GM21737 (cell line): ENCODE results near the gene CARNS1.

Experiments
- ATAC-seq: cut with Tn5 transposase; IDR thresholded peaks from one replicate; pipeline ENCODE4 v1.9.1; 2021; ENCODE audit warnings: mild to moderate bottlenecking, moderate library complexity; ENCODE audit not compliant: unreplicated experiment

CARNS1 gene

DNA sequence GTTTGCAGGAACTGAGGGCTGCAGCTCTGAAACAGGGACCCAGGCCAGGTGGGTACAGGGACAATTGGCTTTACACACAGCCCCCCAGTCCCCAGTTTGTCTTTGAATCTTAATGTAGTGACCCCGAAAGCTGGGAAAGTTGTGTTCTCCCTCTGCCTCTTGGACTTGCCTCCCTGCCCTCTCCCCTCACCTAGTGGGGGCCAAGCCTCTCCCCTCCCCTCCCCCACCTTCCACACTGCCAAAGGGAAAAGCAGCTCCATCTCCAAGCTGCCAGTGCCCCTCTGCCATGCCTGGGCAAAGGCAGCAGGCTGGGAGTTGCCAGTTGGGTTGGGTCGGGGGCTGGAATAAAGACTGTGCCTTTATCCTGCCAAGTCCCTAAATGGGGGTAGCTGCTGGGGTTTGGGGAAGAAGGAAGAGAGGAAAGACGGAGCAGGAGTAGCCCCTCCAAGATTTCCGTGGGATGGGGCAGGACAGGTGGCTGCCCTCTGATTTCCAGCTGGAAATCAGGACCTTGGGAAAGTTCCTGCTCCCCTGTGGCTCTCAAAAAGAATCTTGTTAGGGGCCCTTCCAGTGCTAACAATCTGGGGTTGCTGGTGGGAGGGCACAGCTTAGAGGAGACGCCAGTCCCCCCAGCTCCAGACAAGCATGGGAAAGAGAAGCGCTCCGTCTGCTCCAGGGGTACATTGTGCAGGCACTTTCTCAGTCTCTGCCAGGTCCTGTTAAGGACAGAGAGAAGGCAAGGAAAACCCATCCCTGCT, 39.2 kb upstream of the CARNS1 start:
- ATAC-seq: no peak

DNA sequence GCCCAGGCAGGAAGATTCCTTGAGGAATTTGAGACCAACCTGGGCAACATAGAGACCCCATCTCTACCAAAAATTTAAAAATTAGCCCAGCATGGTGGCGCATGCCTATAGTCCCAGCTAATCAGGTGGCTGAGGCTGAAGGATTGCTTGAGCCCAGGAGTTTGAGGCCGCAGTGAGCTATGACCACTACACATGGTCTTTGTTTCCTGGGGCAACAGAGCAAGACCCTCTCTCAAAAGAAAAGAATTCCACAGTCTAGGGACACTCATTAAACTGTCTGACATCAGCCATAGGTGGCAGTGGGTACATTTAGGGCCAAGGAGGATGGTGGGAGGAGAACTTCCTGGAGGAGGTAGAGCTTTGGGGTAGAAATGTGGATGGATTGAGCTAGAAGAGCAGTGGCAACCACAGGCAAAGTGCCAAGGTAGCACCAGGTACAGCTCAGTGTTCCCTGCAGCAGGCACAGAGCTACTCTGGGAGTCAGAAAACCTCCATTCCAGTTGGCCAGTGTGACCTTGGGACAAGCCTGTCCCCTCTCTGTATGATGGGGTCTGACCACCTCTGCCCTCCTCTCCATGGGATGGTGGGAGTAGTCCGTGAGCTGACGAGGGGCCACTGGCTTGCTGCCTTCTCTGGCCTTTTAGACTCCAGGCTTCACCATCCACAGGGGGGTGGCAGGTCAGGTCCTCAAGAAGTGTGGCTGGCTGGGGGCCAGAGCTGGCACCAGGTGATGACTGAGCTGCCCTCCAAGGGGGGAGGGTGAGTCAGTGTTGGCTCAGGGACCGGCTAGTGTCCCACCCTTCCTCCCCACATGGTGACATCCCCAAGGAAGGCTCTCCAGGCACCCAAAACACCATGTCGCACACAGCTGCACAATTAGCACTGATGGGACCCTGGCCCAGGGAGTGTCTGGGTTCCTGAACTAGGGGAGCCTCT, 38.3 kb upstream of the CARNS1 start:
- no peak for ATAC-seq

DNA sequence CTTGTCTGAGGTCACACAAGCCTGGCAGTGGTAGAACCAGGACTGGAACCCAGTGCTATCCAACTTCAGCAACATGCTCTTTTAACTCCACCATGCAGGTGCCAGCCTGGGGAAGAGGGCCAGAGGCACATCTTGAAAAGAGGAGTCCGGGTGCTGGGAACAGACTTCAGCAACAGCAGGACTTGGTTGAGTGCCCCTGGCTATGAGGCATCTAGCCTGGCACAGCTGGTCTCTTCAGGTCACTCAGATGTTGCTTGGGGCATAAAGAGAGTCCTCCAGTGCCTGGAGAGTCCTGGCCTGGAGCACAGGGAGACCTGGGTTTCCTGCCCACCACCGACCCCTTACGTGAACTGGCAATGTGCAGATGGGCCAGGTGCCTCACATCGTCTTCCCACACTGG, 36.9 kb upstream of the CARNS1 start:
- ATAC-seq: no peak

DNA sequence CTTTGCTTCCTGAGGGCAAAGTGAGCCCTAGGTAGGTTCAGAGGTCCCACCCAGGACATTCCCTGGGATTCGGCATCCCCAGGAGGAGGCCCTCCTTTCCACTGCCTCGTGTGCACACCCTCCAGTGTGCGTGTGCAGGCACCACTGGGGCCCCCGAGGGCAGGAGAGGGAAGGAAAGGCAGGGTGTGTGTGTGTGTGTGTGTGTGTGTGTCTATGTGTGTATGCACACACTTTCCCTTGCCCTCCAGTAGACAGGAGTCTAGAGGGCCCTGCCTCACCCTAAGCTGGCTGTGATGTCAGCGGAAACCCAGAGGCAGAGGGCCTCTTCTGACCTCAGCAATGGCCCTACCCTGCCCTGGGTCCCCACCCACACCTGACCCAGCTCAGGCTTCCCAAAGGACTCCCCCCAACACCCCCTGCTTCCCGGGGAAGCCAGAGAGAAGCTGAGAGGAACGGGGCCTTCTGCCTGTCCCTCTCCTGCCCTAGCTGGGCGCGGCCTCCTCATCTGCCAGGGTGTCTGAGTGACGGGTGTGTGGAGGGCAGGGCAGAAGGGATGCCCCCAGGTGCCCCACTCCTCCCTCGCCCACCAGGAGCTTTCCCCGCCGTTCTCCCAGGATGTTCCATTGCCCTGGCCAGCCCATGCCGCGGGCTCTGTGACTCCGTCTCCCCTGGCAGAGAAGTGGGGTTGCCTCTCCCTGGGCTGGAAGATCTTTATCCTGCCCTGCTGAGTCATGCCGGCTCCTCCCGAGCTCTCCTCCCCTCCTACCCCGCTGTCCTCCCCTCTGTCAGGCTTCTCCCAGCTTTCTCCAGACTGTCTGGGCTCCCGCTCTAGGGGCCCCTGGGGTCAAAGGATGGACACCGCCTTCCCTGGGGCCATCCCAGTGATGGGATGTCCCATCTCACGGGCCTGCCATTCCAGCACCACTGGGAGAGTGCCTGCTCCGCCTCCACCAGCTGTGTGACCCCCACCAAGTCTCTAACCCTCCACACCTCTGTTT, 36.1 kb upstream of the CARNS1 start:
- no peak for ATAC-seq

DNA sequence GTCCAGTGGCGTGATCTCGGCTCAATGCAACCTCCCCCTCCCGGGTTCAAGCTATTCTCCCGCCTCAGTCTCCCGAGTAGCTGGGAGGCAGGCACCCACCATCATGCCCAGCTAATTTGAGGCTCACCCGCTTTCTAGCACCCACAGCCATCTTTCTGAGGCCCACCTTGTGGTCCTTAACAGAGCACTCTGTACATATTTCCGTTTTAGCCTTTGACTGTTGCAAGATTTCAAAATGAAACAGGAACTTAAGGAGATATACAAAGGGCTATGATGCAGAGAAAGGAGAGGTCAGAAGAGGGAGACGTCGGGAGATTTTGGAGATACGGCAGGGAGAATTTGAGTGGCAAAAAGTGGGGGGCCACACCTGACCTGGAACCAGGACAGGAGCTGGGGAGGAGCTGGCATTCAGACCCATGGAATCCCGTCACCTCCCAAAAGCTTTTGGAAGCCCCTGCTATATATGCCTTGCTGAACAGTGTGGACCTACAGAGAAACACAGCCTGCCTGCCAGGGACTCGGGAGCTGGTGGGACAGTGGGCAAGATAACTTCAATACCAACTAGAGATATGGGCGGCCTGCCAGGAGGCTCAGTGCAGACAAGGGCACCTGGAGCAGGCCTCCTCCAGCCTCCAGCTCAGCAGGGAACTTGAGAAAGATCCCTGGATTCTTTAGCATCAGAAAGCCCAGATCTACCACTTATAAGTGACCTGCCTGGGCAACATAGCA, 34.1 kb upstream of the CARNS1 start:
- no peak for ATAC-seq

DNA sequence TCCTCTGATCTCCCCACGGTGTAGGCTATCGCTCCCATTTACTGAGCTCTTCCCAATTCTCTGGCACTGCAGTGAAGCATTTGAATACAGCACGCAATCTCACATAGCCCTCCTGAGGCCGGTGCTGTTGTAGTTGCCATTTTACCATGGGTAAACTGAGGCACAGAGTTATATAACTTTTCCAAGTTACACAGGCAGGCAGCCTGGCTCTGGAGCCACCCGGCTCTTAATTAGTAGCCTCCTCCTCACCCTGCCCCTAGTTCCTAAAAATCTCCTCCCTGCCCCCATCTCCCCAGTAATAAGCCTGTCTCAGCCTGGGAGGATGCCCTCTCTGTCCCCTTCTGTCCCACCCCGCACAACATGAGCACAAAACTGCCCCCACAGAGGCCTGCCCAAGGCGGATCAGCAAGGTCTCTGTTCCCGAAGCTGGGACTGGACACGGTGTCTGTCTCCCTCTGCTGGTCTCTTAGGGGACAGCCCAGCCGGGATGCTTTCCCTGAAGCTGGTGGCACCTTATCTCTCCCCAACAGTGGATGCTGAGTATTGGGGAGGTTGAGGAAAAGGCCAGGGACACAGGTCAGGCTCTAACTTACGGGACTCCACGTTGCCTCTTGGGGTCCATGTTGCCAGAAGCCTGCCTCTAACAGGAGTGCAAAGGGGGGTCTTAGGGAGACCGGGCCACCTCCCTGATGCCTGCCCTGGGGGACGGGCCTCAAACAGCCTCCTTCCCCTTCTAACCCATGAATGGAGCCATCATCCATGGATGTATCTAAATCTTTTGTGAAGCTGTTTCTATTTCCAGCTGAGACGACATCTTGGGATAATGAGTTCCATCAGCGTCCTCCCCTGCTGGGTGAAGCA, 33.0 kb upstream of the CARNS1 start:
- ATAC-seq: peak; percentile 61

DNA sequence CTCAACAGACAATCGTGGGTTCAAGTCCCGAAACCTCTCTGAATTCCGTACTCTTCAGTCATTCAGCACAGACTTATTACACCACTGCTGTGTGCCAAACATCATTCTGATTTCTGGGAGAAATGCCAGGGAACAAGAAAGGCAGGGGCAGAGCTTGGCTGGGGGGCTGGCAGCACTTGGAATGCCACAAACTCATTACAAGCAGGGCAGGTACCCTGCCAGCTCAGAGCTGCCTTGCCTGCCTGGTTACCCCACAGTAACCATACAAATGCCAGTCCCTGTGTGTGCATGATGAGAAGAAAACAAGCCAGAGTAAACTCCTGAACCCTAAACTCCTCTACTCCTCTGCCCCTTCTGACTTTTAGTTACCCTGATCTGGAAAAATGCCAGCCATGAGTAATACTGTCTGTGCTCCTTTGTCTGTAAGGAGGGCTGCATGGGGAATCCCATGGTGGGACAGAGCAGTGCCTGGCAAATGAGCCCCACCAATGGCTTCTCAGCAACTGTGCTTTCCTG, 30.6 kb upstream of the CARNS1 start:
- ATAC-seq: no peak

DNA sequence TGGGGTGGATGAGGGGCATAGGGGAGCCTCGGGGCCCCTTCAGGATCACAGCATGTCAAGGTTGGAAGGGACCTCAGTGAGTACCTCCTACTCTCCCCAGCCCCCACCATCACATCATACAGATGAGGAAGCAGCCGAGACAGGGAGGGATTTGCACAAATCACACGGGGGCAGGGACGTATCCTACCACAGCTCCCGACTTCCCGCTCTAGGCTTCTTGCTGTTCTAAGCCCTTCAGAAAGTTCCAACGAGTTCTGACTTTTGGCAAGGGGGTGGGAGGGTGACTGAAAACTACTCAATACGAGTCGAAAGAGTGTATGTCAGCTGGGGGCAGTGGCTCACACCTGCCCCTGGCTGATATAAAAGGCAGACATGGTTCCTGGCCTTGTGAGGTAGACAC, 28.4 kb upstream of the CARNS1 start:
- no peak for ATAC-seq

DNA sequence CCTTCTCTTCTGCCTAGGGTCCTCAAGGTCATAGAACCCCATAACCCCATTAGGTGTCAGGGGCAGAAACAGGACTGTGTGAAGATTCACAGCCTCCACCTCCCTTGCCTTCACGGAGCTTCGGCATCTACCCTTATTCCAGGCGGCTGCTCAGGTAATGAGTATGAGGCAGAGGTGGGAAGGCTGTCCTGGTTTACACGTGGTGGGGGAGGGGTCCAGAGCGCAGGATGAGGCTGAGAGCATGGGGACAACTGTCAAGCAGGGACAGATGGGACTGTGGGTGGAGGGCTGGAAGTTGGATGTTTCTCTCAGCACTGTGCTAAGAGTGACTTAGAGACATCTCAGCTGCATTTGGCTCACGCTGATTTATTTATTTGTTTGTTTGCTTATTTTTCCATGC, 28.0 kb upstream of the CARNS1 start:
- no peak for ATAC-seq

DNA sequence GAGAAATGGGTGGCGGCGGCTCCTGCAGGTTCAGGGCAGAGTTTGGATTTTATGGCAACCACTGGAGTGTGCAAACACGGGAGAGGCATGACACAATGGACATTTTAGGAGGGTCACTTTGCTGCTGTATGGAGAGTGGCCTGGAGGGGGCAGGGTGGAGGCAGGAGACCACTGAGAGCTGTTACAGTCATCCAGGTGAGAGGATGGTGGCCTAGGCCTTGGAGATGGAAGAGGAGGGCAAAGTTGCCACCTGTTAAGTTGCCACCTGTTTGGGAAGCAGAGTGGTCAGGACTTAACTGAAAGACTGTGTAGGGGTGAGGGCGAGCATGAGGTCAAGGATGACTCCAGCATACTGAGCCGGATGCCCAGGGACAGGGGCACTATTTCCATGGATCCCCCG, 26.0 kb upstream of the CARNS1 start:
- ATAC-seq: no peak

DNA sequence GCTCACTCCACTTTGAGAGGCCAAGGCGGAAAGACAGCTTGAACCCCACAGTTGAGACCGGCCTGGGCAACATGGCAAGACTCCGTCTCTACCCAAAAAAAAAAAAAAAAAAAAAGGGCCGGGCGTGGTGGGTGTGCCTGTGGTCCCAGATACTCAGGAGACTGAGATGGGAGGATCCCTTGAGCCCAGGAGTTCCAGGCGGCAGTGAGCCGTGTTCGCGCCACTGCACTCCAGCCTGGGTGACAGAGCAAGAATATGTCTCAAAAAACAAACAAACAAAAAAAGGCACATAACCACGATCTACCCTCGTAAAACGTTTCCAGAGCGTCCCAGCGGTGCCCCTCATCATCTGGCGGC, 24.6 kb upstream of the CARNS1 start:
- no peak for ATAC-seq

DNA sequence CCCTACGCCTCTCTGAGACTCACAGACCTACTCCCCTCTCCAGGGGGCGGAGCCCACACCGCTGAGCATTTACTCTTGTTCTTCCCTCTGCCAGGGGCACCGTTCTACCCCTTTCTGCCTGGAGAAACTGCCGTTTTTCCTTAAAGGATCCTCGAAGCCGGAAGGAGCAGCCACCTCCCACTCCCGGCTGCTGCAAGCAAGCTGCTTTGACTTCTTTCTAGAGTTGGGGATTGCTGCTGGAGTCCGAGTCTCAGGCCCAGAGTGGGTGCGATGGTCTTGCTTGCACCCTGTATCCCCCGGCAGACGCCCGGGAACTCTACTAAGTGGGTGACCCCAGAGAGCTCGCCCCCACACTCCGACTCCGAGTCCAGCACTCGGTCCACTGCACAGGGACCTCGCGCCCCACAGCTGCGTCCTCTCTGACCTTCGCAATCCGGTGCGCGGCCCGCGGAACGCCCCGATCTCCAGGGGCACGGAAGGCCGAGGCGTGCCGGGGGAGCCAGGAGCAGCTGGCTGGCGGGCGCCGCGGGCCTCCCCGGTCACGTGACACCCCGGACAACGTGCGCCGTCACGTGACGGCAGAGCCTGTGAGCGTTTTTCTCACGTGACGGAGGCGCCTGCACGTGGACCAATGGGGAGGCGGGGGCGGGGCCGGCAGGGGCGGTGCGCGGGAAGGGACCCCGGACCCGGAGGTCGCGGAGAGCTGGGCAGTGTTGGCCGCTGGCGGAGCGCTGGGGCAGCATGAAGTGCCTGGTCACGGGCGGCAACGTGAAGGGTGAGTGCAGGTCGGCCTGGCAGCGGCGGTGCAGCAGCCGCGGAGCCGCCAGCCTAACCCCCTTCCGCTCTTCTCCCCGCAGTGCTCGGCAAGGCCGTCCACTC, 23.9 kb upstream of the CARNS1 start, which contains the start of gene RAD9A:
RAD9A (plus strand) TSS at position 683 of the 879 bp plus-strand sequence; CDS start at position 742, 59 bp downstream.
- ATAC-seq: peak; percentile 55

DNA sequence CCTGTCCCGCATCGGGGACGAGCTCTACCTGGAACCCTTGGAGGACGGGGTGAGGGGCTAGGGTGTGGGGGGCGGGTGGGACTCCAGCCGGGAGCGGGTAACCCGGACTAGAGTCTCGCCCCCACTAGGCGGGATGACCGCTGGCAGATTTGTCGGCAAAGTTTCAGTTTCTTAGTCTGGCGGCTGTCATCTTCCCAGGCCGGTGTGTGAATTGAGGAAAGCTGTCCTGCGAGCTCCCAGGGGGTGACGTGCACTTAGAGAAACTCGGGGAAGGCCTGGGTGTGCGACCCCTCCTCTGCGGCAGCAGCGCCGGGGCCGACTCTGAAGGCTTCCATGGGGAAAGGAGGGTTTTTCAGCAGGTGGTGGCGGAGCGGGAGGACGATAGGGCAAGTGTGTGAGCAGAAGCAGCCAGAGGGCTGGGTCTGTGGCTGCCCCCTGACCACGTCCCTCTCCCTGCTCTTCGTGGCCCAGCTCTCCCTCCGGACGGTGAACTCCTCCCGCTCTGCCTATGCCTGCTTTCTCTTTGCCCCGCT, 23.2 kb upstream of the CARNS1 start:
- ATAC-seq: no peak

DNA sequence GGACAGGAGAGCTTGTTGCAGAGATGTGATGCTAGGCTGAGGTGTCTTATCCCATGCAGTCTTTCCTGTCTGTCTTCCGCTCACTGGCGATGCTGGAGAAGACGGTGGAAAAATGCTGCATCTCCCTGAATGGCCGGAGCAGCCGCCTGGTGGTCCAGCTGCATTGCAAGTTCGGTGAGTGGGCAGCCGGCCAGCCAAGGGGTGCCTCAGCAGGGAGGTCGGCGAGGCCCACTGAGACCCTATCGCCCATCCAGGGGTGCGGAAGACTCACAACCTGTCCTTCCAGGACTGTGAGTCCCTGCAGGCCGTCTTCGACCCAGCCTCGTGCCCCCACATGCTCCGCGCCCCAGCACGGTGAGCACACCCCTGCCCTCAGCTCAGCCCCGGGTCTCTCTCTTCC, 22.0 kb upstream of the CARNS1 start:
- ATAC-seq: no peak

DNA sequence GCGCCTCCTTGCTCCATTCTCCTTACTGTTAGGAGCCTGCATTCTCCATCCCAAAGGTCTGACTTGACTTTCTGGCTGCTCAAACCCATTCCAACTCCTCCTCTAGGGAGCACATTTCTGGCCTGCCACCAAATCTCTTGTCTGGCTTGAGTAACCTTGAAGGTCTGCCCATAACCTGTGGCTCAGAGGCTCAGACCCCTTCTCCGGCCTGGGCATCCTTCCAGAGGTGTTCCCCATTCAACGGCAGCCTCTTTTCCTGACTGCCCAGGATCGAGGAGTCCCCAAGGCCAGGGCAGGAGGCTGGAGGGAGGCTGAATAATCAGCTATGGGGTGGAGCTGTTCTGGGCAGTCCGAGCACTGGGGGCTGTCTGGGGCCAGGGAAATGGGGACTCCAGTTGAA, 21.5 kb upstream of the CARNS1 start:
- no peak for ATAC-seq

DNA sequence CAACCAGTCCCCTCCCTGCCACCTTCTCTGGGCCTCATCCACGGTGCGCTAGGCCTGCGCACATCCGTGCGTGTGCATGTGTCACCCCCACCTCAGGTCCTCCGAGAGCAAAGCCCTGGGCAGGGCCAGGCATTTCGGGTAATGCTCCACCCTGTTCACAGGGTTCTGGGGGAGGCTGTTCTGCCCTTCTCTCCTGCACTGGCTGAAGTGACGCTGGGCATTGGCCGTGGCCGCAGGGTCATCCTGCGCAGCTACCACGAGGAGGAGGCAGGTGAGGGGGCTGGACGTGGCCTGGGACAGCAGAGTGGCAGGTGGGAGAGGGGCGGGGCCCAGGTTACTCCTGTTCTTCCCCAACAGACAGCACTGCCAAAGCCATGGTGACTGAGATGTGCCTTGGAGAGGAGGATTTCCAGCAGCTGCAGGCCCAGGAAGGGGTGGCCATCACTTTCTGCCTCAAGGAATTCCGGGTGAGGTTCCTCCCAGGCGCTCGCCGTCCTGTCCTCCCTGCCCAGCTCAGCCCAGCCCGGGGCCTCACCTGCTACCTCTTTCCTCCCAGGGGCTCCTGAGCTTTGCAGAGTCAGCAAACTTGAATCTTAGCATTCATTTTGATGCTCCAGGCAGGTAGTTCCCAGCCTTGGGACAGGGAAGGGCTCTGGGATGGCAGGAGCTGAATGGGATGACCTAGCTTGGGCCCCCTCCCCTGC, 19.8 kb upstream of the CARNS1 start:
- no peak for ATAC-seq

DNA sequence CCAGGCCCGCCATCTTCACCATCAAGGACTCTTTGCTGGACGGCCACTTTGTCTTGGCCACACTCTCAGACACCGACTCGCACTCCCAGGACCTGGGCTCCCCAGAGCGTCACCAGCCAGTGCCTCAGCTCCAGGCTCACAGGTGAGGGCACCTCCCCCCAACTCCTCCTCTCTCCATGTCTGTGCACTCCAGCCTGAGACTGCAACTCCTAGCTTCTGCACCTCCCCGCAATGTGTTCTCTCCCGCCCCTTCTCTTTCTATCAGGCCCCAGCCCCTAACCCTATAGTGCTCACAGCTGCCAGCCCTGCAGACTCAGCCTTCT, 19.3 kb upstream of the CARNS1 start:
- ATAC-seq: no peak
